ENCODE data around the gene PCK2. TPM values are rescaled to one million over a fixed set of nuclear protein-coding genes. Genes with fewer than 3 reads are reported as not detected.

Gene PCK2
- total and polyA plus RNA-seq, 2 of the 13 experiments (the other 11 are each of a cell fraction or from before 2014, with no cell fraction given) = 129 to 272 TPM

GRCh38 chr14:24114532-24115421 is 20.7 kb downstream of the PCK2 start, which contains the start of the genes DCAF11 and NRL (continued):
- TF ChIP-seq HNF1B (CRISPR knock-in tag; IDR thresholded peaks at IDR 0.05) (no peak; the same call in 1 of the 2 replicates), ZNF772 (CRISPR knock-in tag; IDR thresholded peaks at IDR 0.05) (peak; percentile 97), ZNF510 (CRISPR knock-in tag; IDR thresholded peaks at IDR 0.05; ENCODE audit: low read depth) (peak; percentile 95), ZNF407 (CRISPR knock-in tag; IDR thresholded peaks at IDR 0.05; ENCODE audit: not compliant biosample characterization) (peak; percentile 82), CC2D1A (CRISPR knock-in tag; IDR thresholded peaks at IDR 0.05) (no peak), ZNF580 (CRISPR knock-in tag; IDR thresholded peaks at IDR 0.05; ENCODE audit: borderline replicate concordance, low read depth) (peak; percentile 99), ZNF17 (CRISPR knock-in tag; IDR thresholded peaks at IDR 0.05) (no peak), CHD4 (IDR thresholded peaks at IDR 0.05; ENCODE audit: borderline replicate concordance, low read length) (no peak; the same call in 1 of the 2 replicates), FOXP1 (IDR thresholded peaks at IDR 0.05) (no peak; the same call in 1 of the 2 replicates), FOXP1 (CRISPR knock-in tag; IDR thresholded peaks at IDR 0.05) (peak; percentile 5; the same call in 1 of the 2 replicates), ZFP36 (IDR thresholded peaks at IDR 0.05; ENCODE audit: borderline replicate concordance, low read depth, low read length, partially characterized antibody) (no peak), ZNF274 (CRISPR knock-in tag; IDR thresholded peaks at IDR 0.05) (peak; percentile 99), ZNF280B (CRISPR knock-in tag; IDR thresholded peaks at IDR 0.05; ENCODE audit: borderline replicate concordance) (peak; percentile 99), TFE3 (CRISPR knock-in tag; IDR thresholded peaks at IDR 0.05) (peak; percentile 99), SPEN (CRISPR knock-in tag; IDR thresholded peaks at IDR 0.05; ENCODE audit: low read depth) (peak; percentile 98)
